HCT116 (cell line): Measurements from ENCODE around the gene CST4. TPM values are rescaled to one million over a fixed set of nuclear protein-coding genes. Genes with fewer than 3 reads are reported as not detected.

ENCODE experiments used
- ATAC-seq: fragments of 200-7000 bp; cut with Tn5 transposase; 2 replicates; pipeline ENCODE4 v1.9.1; 2020; ENCODE audit warnings: mild to moderate bottlenecking, moderate library complexity
- BruUV-seq: library from RNA; stranded (reverse); fragments of 400-500 nt; replicated peaks from 2 replicates; lab custom pipeline; 2021; lab: Mats Ljungman, UMichigan
- CTCF ChIA-PET: fragments of 300-600 bp; sonication (Branson Sonifier 250); formaldehyde crosslinking; loops from one replicate; lab custom pipeline; 2021; ENCODE audit warnings: antibody characterized with exemption; lab: Charles Lee
- POLR2A ChIA-PET: fragments of 300-600, 350-600 bp; sonication (Branson Sonifier 250); formaldehyde crosslinking; loops from one replicate; lab custom pipeline; 2021; ENCODE audit warnings: antibody characterized with exemption; lab: Charles Lee
- RAD21 ChIA-PET, 2 experiments: fragments of 300-600 bp; sonication (Branson Sonifier 250); formaldehyde crosslinking; loops; one replicate each; lab custom pipeline; 2023; ENCODE audit warnings: low total read pairs in 2 of 2; ENCODE audit not compliant: uncharacterized antibody in 2 of 2, unreplicated experiment in 2 of 2, low non-redundant PET in 1 of 2; lab: Charles Lee
- DNase-seq: peaks from one replicate; pipeline ENCODE4 v3.0.0-alpha.2; 2010; ENCODE audit warnings: low read depth, low spot score
- H2AFZ ChIP-seq: fragments of 200-600 bp; shearing (Covaris generic), sonication (generic); 2 replicates; pipeline ENCODE4 v1.6.1; 2017; ENCODE audit warnings: low read depth, mixed run types, mixed read lengths, antibody characterized with exemption, low read length; ENCODE audit not compliant: poor library complexity, severe bottlenecking
- H3K27ac ChIP-seq: 2 replicates; pipeline ENCODE4 v1.5.1; 2012; ENCODE audit warnings: low read depth, low read length
- H3K27me3 ChIP-seq: fragments of 200-600 bp; sonication (generic); 2 replicates; pipeline ENCODE4 v1.6.1; 2016; ENCODE audit warnings: mixed run types, low read length, mixed read lengths; ENCODE audit not compliant: insufficient read depth
- H3K36me3 ChIP-seq, 2 experiments: fragments of 200-500 bp in 1 of 2; fragments of 200-600 bp in 1 of 2; sonication (Bioruptor generic) in 1 of 2; sonication (generic) in 1 of 2; 2 replicates each; pipeline versions ENCODE4 v1.5.1 to v1.6.1; 2014 to 2016; ENCODE audit warnings: low read length in 2 of 2, inconsistent platforms in 1 of 2, mixed read lengths in 1 of 2, mixed run types in 1 of 2; ENCODE audit not compliant: insufficient read depth in 2 of 2, control insufficient read depth in 1 of 2
- H3K4me1 ChIP-seq, 2 experiments: fragments of 200-600 bp in 1 of 2; sonication (generic) in 1 of 2; 2 replicates each; pipeline versions ENCODE4 v1.5.1 to v1.6.1; 2012 to 2017; ENCODE audit warnings: low read length in 2 of 2, inconsistent platforms in 1 of 2, mild to moderate bottlenecking in 1 of 2, mixed read lengths in 1 of 2, mixed run types in 1 of 2, moderate library complexity in 1 of 2; ENCODE audit not compliant: insufficient read depth in 2 of 2, control insufficient read depth in 1 of 2
- H3K4me2 ChIP-seq: fragments of 200-600 bp; sonication (generic); 2 replicates; pipeline ENCODE4 v1.6.1; 2017; ENCODE audit warnings: mixed run types, low read length, mixed read lengths
- H3K4me3 ChIP-seq, 2 experiments: fragments of 200-600 bp in 1 of 2; sonication (generic) in 1 of 2; replicated peaks in 1 of 2; 2 replicates each; pipeline ENCODE4 v1.5.1; 2011 to 2016; ENCODE audit warnings: low read length in 2 of 2, control low read depth in 1 of 2, low read depth in 1 of 2, mild to moderate bottlenecking in 1 of 2, mixed read lengths in 1 of 2, mixed run types in 1 of 2
- H3K79me2 ChIP-seq: fragments of 200-600 bp; sonication (generic); 2 replicates; pipeline ENCODE4 v1.6.1; 2017; ENCODE audit warnings: mild to moderate bottlenecking, mixed run types, low read length, moderate library complexity, mixed read lengths; ENCODE audit not compliant: insufficient read depth
- H3K9ac ChIP-seq: fragments of 200-600 bp; sonication (generic); 2 replicates; pipeline ENCODE4 v1.6.1; 2016; ENCODE audit warnings: low read length, mixed read lengths
- H3K9me2 ChIP-seq: fragments of 200-600 bp; sonication (generic), shearing (Covaris generic); 2 replicates; pipeline ENCODE4 v1.6.1; 2017; ENCODE audit warnings: mixed run types, mild to moderate bottlenecking, moderate library complexity; ENCODE audit not compliant: insufficient read depth
- H3K9me3 ChIP-seq, 2 experiments: fragments of 200-500 bp in 1 of 2; fragments of 200-600 bp in 1 of 2; sonication (Bioruptor generic) in 1 of 2; sonication (generic) in 1 of 2; 2 replicates each; pipeline ENCODE4 v1.6.1; 2014 to 2017; ENCODE audit warnings: low read length in 2 of 2, mixed read lengths in 2 of 2, inconsistent platforms in 1 of 2, low read depth in 1 of 2, mild to moderate bottlenecking in 1 of 2, mixed run types in 1 of 2, moderate library complexity in 1 of 2; ENCODE audit not compliant: control insufficient read depth in 1 of 2, insufficient read depth in 1 of 2
- H4K20me1 ChIP-seq: fragments of 200-600 bp; sonication (generic), shearing (Covaris generic); 2 replicates; pipeline ENCODE4 v1.6.1; 2017; ENCODE audit warnings: mixed run types, mild to moderate bottlenecking, moderate library complexity; ENCODE audit not compliant: insufficient read depth
- CBX3 ChIP-seq: IDR thresholded peaks from 2 replicates; pipeline ENCODE4 v1.6.1; 2012; ENCODE audit warnings: low read depth
- CEBPB ChIP-seq: IDR thresholded peaks from 2 replicates; pipeline ENCODE4 v1.6.1; 2012; ENCODE audit warnings: low read depth
- EZH2phosphoT487 ChIP-seq: fragments of 200-600 bp; IDR thresholded peaks from 2 replicates; pipeline ENCODE4 v1.6.1; 2018; ENCODE audit warnings: antibody characterized with exemption, borderline replicate concordance
- POLR2A ChIP-seq: IDR thresholded peaks from 2 replicates; pipeline ENCODE4 v1.7.0; 2011; ENCODE audit warnings: borderline replicate concordance; ENCODE audit not compliant: insufficient read depth, insufficient read length; ENCODE audit errors: extremely low read depth
- POLR2AphosphoS5 ChIP-seq: IDR thresholded peaks from 2 replicates; pipeline ENCODE4 v1.6.1; 2011; ENCODE audit warnings: mild to moderate bottlenecking, low read depth, low read length, moderate library complexity
- REST ChIP-seq: IDR thresholded peaks from 2 replicates; pipeline ENCODE4 v1.6.1; 2012; ENCODE audit warnings: low read depth
- SRF ChIP-seq: IDR thresholded peaks from 2 replicates; pipeline ENCODE4 v1.6.1; 2012; ENCODE audit warnings: low read depth
- intact Hi-C: fragments of 100-400 bp; cut with micrococcal nuclease; formaldehyde crosslinking; loops from 2 replicates; pipeline ENCODE4 v1.10.0; 2022
- total RNA-seq: library from RNA; stranded (reverse); gene quantifications from one replicate; pipeline ENCODE4 v1.2.1, GENCODE V29; 2021; ENCODE audit not compliant: unreplicated experiment
- TF ChIP-seq, protein P1 (sequence below): IDR thresholded peaks from 2 replicates; pipeline ENCODE4 v1.6.1; 2011; ENCODE audit warnings: mild to moderate bottlenecking, low read length, moderate library complexity; ENCODE audit not compliant: insufficient replicate concordance; ENCODE audit errors: extremely low read depth

CST4 gene
- total RNA-seq, 1 experiment from 2014 or later, result not detected

DNA sequence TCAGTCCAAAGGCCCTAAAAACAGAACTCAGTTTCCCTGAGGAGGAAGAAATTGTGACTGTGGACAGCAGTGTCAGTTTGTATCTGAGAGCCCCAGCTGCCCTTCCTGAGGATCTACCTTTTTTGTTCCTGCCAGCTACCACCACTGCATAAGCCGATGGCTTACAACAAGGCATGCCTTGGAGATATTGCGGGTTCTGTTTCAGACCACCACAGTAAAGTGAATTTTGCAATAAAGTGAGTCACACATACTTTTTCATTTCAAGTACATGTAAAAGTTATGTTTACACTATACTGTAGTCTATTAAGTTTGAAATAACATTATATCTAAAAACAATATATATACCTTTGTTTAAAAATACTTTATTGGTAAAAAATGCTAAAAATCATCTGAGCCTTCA lies 41.5 kb downstream of the CST4 start (continued):
- TF ChIP-seq REST (no peak), CBX3 (no peak), CEBPB (no peak)

DNA sequence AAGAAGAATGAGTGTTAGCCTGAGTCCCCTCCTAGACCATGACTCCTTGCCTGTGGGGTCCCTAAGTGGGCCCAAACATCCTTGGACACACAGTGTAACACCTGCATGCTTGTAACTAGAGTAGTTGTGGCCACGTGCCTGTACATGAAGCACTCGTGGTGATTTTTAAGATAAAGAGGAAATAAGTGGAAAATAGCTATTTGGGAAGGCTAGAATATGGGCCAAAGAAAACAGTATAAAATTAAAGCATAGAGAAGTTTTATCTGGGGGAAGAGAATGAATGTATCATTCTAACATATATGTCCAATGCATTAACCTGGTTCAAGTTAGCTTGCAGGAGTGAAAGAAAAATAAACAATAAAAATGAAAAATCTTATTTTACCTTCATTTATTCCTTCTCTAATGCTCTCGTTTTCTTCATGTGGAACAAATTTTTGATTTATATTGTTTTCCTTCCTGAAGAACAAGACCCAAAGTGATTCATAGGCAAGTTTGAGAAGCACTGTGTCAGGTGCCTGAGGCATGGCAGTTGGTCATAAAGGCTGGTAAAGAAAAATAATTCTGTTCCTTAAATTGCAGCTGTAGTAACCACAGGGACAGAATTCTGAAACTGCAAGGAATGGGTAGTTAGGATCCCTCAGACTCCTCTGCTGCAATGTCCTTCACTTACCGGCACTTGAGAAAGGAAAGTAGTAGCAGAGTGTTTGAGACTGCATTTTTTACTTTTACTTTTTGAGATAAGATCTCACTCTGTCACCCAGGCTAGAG lies 42.5 kb downstream of the CST4 start:
- no TSS peak for BruUV-seq
- H3K4me2 ChIP-seq, result no peak overlapping the region
- ChIA-PET POLR2A (no interaction called here), CTCF (no interaction called here), RAD21 (no interaction called here)
- no peak for DNase-seq
- no peak for TF ChIP-seq CEBPB
- no peak for TF ChIP-seq REST
- TF ChIP-seq POLR2AphosphoS5, result no peak
- no peak for TF ChIP-seq EZH2phosphoT487
- no peak for TF ChIP-seq POLR2A
- no peak for TF ChIP-seq SRF
- TF ChIP-seq, protein P1, sequence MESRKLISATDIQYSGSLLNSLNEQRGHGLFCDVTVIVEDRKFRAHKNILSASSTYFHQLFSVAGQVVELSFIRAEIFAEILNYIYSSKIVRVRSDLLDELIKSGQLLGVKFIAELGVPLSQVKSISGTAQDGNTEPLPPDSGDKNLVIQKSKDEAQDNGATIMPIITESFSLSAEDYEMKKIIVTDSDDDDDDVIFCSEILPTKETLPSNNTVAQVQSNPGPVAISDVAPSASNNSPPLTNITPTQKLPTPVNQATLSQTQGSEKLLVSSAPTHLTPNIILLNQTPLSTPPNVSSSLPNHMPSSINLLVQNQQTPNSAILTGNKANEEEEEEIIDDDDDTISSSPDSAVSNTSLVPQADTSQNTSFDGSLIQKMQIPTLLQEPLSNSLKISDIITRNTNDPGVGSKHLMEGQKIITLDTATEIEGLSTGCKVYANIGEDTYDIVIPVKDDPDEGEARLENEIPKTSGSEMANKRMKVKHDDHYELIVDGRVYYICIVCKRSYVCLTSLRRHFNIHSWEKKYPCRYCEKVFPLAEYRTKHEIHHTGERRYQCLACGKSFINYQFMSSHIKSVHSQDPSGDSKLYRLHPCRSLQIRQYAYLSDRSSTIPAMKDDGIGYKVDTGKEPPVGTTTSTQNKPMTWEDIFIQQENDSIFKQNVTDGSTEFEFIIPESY, result no peak
- no peak for ATAC-seq
- H3K9ac ChIP-seq, result no peak overlapping the region
- H3K9me2 ChIP-seq, result no peaks in the 10 kb centered on the region
- H3K79me2 ChIP-seq, result no peaks in the 10 kb centered on the region
- H4K20me1 ChIP-seq, result no peaks in the 10 kb centered on the region
- H3K27ac ChIP-seq, result no peak overlapping the region
- no peak overlapping the region for H3K4me3 ChIP-seq
- H3K4me1 ChIP-seq, result peaks cover 0 to 2% of the 10 kb centered on the region in 2 experiments; a peak in 1 of 4 replicates
- H3K9me3 ChIP-seq, result no peaks in the 10 kb centered on the region
- H2AFZ ChIP-seq, result no peak overlapping the region
- intact Hi-C loops, result no loop called here
- H3K36me3 ChIP-seq, result no peaks in the 10 kb centered on the region
- no peaks in the 10 kb centered on the region for H3K27me3 ChIP-seq
